Fibroblast of lung (primary cell): ENCODE data around the gene GMPR. TPM values are rescaled to one million over a fixed set of nuclear protein-coding genes. Genes with fewer than 3 reads are reported as not detected.
"Not testable (repeated sequence)": the region's sequence is repeated elsewhere in the genome, so short reads cannot be mapped to it uniquely, and the experiment has no call there.

Source experiments
- DNase-seq, 2 donors: peaks; one replicate each; pipeline versions ENCODE4 v3.0.0 to v3.0.0-alpha.2; 2010; ENCODE audit warnings: low read depth in 2 of 2
- H2AFZ ChIP-seq: 2 replicates; pipeline ENCODE4 v1.5.1; 2012; ENCODE audit warnings: low read length, control low read depth, inconsistent platforms
- H3K27ac ChIP-seq: 2 replicates; pipeline ENCODE4 v1.5.1; 2011; ENCODE audit warnings: low read length, control low read depth; ENCODE audit not compliant: insufficient read depth
- H3K27me3 ChIP-seq: 2 replicates; pipeline ENCODE4 v1.5.1; 2011; ENCODE audit warnings: mild to moderate bottlenecking, low read length; ENCODE audit not compliant: control insufficient read depth, insufficient read depth
- H3K36me3 ChIP-seq: 2 replicates; pipeline ENCODE4 v1.5.1; 2011; ENCODE audit warnings: low read length; ENCODE audit not compliant: control insufficient read depth, insufficient read depth
- H3K4me1 ChIP-seq: 2 replicates; pipeline ENCODE4 v1.5.1; 2011; ENCODE audit warnings: low read length; ENCODE audit not compliant: control insufficient read depth, insufficient read depth; ENCODE audit errors: extremely low read depth
- H3K4me2 ChIP-seq: 2 replicates; pipeline ENCODE4 v1.5.1; 2011; ENCODE audit warnings: low read length, control low read depth; ENCODE audit not compliant: insufficient read depth; ENCODE audit errors: extremely low read depth
- H3K4me3 ChIP-seq, 4 experiments: fragments of 200-600 bp in 1 of 4; sonication (generic) in 1 of 4; replicated peaks in 1 of 4; 2 replicates each; pipeline ENCODE4 v1.5.1; 2011 to 2016; ENCODE audit warnings: low read length in 4 of 4, low read depth in 3 of 4, mild to moderate bottlenecking in 3 of 4, control low read depth in 2 of 4, inconsistent platforms in 1 of 4, mixed read lengths in 1 of 4; ENCODE audit not compliant: insufficient read depth in 1 of 4; ENCODE audit errors: control extremely low read depth in 1 of 4
- H3K79me2 ChIP-seq: 2 replicates; pipeline ENCODE4 v1.5.1; 2012; ENCODE audit warnings: mild to moderate bottlenecking, low read length, inconsistent platforms; ENCODE audit not compliant: control insufficient read depth, insufficient read depth
- H3K9ac ChIP-seq: 2 replicates; pipeline ENCODE4 v1.5.1; 2011; ENCODE audit warnings: mild to moderate bottlenecking, low read length, control low read depth; ENCODE audit not compliant: insufficient read depth
- H3K9me3 ChIP-seq: 2 replicates; pipeline ENCODE4 v1.5.1; 2012; ENCODE audit warnings: low read depth, low read length; ENCODE audit not compliant: control insufficient read depth, insufficient read depth
- H4K20me1 ChIP-seq: 2 replicates; pipeline ENCODE4 v1.5.1; 2011; ENCODE audit warnings: low read length; ENCODE audit not compliant: control insufficient read depth, insufficient read depth; ENCODE audit errors: extremely low read depth
- CTCF ChIP-seq, 2 donors: IDR thresholded peaks in 1 of 2; conservative IDR thresholded peaks in 1 of 2; 1 replicate in 1 of 2; 2 replicates in 1 of 2; pipeline ENCODE4 v1.5.1; 2011 to 2012; ENCODE audit warnings: low read length in 2 of 2, control low read depth in 1 of 2, inconsistent platforms in 1 of 2, low read depth in 1 of 2, mild to moderate bottlenecking in 1 of 2
- EZH2 ChIP-seq: IDR thresholded peaks from 2 replicates; pipeline ENCODE4 v1.5.1; 2012; ENCODE audit warnings: low read length, control low read depth, mild to moderate bottlenecking; ENCODE audit errors: missing control alignments
- polyA plus RNA-seq, 2 donors: library from polyadenylated mRNA; depleted of rRNA in 1 of 2; stranded (reverse) in 1 of 2; unstranded in 1 of 2; fragments of >200 nt; gene quantifications; 2 replicates each; pipeline ENCODE4 v1.2.1, GENCODE V29; 2011 to 2012; ENCODE audit warnings: missing spikeins in 1 of 2
- total RNA-seq: library from RNA; depleted of rRNA; stranded (reverse); fragments of >200 nt; gene quantifications from 2 replicates; pipeline ENCODE4 v1.2.1, GENCODE V29; 2014

Gene GMPR
- total and polyA plus RNA-seq, 2 donors (not counting 1 experiment from before 2014, with no cell fraction given) = 13.2 to 16.4 TPM

- DNase-seq = no peak
- no peaks in the 10 kb centered on the region for H3K4me1 ChIP-seq
- no peak overlapping the region for H2AFZ ChIP-seq
- no peak overlapping the region for H3K27ac ChIP-seq
- H3K4me3 ChIP-seq = no peak overlapping the region
- H4K20me1 ChIP-seq = no peaks in the 10 kb centered on the region
- H3K9ac ChIP-seq = no peak overlapping the region
- no peaks in the 10 kb centered on the region for H3K9me3 ChIP-seq
- no peaks in the 10 kb centered on the region for H3K79me2 ChIP-seq
- TF ChIP-seq CTCF (conservative IDR thresholded peaks at IDR 0.05 in 1 of 2, IDR thresholded peaks at IDR 0.05 in 1 of 2; ENCODE audit: low read depth in 1 of 2, low read length in 2 of 2) (no peak), EZH2 (no peak)
- no peaks in the 10 kb centered on the region for H3K36me3 ChIP-seq
- no peak overlapping the region for H3K4me2 ChIP-seq
- H3K27me3 ChIP-seq = peaks cover 4% of the 10 kb centered on the region
Observed at GRCh38 chr6:16224409-16224808, 14.0 kb upstream of the GMPR start.

GRCh38 chr6:16225062-16225731 lies 13.2 kb upstream of the GMPR start:
- DNase-seq, H3K9me3 ChIP-seq, H2AFZ ChIP-seq, H3K79me2 ChIP-seq, H3K9ac ChIP-seq, H4K20me1 ChIP-seq, H3K4me2 ChIP-seq, H3K4me3 ChIP-seq, H3K27ac ChIP-seq, H3K36me3 ChIP-seq, H3K4me1 ChIP-seq, H3K27me3 ChIP-seq: not testable (repeated sequence)

- H3K4me2 ChIP-seq, H2AFZ ChIP-seq, H4K20me1 ChIP-seq, H3K9ac ChIP-seq, H3K4me1 ChIP-seq, DNase-seq, H3K4me3 ChIP-seq, H3K9me3 ChIP-seq, H3K36me3 ChIP-seq, H3K79me2 ChIP-seq, H3K27ac ChIP-seq, H3K27me3 ChIP-seq: not testable (repeated sequence)
Observed at GRCh38 chr6:16226117-16227047, 12.0 kb upstream of the GMPR start.
